HG03135 (cell line): ENCODE results near the gene IDH3A.

Experiments used
- ATAC-seq: cut with Tn5 transposase; IDR thresholded peaks from one replicate; pipeline ENCODE4 v1.9.1; 2021; ENCODE audit warnings: mild to moderate bottlenecking, moderate library complexity; ENCODE audit not compliant: unreplicated experiment

Gene IDH3A

DNA sequence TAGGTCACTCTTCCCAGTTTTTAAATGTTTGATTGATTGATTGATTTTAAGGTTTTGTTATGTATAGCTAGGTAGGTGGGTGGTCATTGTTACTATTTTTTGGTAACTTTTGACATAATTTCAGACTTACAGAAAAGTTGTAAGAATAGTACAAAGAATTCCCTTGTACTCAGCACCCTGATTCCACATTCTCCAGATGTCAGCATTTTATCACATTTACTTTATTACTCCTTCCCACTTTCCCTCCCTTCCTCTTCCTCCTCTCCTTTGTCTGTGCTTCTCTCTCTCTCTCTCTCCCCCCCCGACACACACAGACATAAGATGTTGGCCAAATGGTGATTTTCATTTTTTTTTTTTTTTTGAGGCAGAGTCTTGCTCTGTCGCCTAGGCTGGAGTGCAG, 14.8 kb downstream of the IDH3A start:
- ATAC-seq = no peak

GRCh38 chr15:78167227-78167888, 18.2 kb downstream of the IDH3A start:
- ATAC-seq = peak; percentile 71

GRCh38 chr15:78168608-78169007, 19.4 kb downstream of the IDH3A start:
- no peak for ATAC-seq

GRCh38 chr15:78170848-78171773, 21.9 kb downstream of the IDH3A start:
- no peak for ATAC-seq

- ATAC-seq = no peak
Observed at GRCh38 chr15:78171864-78172472, 22.8 kb downstream of the IDH3A start.

- no peak for ATAC-seq
Observed at GRCh38 chr15:78174401-78174800, 25.2 kb downstream of the IDH3A start.

- ATAC-seq = no peak
Observed at GRCh38 chr15:78175330-78175729, 26.2 kb downstream of the IDH3A start.

DNA sequence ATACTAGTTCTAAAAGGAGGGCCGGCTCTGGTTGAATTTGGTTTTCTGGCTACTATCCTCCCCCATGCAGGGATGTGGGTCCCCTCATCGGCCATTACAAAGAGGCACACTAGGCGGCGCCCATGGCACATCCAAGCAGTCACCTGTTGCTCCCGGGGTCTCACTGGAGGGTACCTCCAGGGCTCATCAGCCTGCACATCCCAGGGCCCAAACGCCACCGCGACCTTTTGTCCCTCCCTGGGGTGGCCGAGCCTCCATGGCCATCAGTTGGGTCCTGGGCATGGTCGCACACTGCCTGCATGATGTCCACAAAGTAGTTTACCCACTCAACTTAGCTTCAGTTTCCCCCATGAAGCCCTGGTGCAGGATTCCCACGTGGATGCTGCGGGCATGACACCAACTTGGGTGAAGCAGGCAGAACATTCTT, 28.3 kb downstream of the IDH3A start:
- no peak for ATAC-seq

DNA sequence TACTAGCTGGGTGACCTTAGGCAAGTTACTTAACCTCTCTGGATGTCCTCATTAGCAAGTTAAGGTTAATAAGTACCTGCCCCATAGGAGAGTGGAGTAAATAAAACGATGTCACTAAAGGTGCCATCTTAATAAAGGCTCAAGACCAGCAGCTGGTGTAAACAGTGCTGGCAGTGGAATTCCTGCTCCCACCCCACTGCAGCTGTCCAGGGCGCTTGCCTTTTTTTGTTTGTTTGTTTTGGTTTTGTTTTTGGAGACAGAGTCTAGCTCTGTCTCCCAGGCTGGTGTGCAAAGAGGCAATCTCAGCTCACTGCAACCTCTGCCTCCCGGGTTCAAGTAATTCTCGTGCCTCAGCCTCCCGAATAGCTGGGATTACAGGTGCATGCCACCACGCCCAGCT, 28.9 kb downstream of the IDH3A start:
- no peak for ATAC-seq

DNA sequence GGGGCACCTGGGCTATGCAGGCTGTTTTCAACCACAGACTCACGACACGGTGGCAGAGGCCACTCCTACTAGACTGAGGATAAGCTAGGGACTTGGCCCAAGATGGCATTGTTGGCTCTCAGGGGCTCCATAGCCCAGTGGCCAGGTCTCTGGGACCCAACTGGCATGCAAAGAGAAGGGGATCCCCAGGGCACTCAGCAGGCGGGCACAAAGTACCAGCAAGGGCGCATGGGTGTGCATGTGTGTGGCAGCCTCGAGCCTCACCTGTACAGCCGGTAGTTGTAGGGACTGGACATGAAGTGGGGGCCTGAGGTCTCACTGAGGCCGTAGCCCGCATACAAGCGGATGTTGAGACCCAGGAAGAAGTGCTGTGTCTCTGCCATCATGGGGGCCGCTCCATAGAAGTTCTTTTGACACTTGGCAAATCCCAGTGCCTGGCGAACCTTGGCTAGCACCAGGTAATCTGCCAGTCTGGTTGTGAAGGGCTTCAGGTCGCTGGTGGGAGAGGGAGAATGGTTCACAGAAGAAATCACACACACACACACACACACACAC, 30.2 kb downstream of the IDH3A start:
- no peak for ATAC-seq

GRCh38 chr15:78179906-78180305, 30.7 kb downstream of the IDH3A start:
- no peak for ATAC-seq

DNA sequence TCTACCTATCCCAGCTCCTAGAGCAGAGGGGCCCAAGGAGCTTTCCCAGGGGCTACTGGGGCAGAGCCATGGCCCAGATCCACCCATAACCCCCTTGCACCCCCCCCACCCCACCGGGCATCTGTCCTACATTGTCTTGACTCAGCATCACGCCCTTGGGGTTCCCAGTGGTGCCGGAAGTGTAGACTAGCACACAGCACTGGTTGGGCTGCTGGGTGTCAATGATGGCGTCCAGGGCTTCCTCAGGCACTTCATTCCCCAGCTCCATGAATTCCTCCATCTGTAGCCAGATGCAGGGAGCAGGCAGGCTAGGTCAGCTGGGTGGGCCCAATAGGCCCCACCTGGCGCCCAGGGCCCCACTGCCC, 33.2 kb downstream of the IDH3A start:
- ATAC-seq = no peak

- ATAC-seq = no peak
Observed at GRCh38 chr15:78182821-78183220, 33.7 kb downstream of the IDH3A start.

DNA sequence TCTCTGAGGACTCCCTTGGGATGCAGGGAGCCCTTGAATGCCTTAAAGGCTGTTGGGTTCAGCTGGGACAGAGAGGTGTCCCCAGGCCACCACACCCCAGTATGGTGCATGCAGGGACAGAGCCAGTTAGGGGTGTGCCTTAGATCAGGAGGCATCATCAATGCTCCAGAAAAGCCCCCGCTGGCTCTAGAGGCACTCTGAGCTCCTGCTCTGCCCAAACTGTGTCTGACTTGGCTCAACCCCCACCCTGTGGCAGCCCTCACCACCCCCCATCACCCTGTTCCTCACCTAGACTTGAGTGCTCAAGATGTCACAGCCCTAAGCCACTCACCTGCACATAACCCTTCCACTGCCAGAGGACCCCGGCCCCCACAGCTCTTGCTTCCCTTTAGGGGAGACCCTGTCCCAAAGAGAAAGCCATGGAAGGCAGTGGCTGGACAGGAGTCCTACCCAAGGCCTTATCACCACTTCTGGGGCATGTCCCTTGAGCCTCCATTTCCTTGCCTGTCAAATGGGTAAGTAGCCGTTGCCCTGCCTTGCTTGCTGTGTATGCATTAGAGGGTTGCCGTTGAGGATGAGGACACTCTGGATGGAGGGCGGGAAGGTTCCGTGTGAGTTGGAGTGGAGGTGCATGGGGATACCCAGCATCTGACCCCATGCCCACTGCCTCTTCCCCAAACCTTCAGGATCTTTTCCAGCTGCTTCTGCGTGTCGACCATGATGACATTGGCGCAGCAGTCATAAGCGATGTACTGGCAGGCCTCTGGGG, 43.8 kb downstream of the IDH3A start:
- no peak for ATAC-seq

DNA sequence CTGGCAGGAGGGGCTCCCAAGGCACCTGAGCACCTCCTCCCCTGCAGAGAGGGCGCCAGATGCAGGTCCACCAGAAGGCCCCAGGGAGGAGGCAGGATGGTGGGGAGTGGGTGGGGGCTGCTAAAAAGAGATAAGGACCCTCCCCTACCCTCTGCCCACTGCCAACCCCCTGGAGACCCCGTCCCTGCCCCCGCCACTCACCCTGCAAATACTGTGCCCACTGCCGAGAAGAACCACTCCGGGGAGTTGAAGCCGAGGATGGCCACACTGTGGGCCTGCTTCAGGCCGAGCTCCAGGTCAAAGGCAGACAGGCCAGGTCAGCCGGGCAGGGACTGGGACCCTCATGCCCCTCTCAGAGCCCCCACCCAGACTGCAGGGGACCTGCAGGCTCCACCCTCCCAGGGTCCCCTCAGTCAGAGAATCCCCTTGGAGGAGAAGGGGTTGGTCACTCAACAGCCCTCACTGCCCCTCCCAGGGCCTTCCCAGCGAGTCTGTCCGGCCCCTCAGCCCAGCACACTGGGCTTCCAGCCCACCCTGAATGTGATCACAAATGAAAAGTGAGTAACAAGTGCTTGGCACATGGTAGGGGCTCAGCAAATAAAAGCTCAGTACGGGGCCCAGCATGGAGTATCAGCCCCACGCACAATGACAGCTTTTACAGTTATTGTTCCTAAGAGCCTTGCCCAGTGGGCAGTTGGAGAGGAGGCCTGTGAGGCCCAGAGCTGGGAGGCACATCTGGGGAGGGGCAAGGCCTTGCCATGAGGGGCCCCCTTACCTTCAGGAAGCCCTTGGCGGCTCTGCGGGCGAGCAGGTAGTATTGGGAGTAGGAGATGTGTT, 44.8 kb downstream of the IDH3A start:
- no peak for ATAC-seq

DNA sequence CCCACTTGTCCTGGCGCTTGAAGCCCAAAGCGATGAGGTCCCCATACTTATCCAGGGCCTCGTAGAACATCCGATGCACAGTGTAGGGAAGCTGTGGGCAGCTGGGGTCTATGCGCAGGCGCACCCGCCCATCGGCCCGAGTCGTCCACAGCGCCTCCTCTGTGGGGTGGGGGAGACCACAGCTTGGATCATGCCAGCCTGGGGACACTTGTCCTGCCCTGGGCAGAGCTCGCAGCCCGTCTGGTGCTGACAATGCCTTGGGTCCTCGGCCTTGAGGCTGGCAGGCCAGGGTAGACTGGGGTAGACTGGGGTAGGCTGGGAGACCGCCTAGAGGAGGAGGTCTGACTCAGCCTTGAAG, 45.4 kb downstream of the IDH3A start:
- no peak for ATAC-seq

- no peak for ATAC-seq
Observed at GRCh38 chr15:78195735-78196201, 46.6 kb downstream of the IDH3A start.

DNA sequence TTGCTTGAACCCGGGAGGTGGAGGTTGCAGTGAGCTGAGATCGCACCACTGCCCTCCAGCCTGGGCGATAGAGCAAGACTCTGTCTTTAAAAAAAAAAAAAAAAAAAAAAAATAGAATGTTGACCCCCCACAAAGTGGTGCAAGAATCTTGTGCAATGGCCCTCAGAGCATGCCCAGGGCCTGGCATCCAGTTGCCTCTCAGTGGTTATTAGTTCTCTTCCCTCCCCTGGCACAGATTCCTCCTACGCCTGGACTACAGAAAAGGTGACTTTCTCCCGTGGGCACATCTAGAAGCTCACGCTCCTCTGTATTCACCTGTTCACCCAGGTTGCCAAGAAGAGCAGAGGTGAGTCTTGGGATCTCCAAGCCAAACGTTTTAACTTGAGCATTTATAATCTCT, 48.5 kb downstream of the IDH3A start:
- no peak for ATAC-seq

GRCh38 chr15:78200276-78200930, 51.2 kb downstream of the IDH3A start:
- no peak for ATAC-seq
